GM21515 (cell line): ENCODE measurements around the gene CIPC.

Source experiments
- ATAC-seq: cut with Tn5 transposase; IDR thresholded peaks from one replicate; pipeline ENCODE4 v1.9.1; 2021; ENCODE audit not compliant: unreplicated experiment

The CIPC gene, protein sequence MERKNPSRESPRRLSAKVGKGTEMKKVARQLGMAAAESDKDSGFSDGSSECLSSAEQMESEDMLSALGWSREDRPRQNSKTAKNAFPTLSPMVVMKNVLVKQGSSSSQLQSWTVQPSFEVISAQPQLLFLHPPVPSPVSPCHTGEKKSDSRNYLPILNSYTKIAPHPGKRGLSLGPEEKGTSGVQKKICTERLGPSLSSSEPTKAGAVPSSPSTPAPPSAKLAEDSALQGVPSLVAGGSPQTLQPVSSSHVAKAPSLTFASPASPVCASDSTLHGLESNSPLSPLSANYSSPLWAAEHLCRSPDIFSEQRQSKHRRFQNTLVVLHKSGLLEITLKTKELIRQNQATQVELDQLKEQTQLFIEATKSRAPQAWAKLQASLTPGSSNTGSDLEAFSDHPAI

DNA sequence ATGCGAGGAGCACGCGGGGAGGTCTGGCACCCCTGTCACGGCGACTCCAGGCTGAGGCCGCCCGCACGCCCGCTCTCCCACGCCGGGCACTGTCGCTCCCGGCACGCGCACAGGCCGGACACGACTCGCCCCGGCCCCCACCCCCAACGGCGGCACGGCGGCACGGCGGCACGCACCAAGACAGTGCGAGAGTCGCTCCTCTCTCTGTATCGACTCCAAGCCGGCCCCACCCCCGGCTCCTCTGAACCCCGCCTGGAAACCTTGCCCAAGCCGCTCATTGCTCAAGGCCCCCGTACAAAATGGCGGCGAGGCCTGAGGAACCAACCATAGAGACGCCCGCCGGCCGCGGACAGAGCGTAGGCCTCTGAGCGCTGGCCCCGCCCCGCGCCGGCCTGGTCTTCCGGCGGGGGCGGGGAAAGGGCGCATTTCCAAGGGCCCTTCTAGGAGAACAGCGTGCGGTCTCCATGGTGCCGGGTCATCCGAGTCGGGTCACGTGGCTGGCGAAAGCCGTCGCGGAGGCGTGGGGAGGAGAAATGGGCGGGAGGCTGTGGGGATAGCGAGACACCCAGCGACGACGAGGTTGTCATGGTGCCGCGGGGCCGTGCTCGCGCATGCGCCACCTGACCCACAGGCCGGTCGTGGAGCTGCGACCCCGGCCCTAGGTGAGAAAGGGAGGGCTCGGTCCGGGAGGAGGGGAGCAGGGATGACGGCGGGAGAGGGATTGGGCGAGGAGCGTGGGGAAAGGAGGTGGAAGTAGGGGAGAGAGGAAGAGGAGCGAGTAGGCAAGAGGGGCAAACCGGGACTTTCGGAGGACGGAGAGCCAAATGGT is at the start of gene CIPC:
TSS of gene CIPC (plus strand) at position 559 of the 829 bp plus-strand sequence. CDS start 7,451 bp downstream, outside the sequence.
- ATAC-seq = peak; percentile 82

DNA sequence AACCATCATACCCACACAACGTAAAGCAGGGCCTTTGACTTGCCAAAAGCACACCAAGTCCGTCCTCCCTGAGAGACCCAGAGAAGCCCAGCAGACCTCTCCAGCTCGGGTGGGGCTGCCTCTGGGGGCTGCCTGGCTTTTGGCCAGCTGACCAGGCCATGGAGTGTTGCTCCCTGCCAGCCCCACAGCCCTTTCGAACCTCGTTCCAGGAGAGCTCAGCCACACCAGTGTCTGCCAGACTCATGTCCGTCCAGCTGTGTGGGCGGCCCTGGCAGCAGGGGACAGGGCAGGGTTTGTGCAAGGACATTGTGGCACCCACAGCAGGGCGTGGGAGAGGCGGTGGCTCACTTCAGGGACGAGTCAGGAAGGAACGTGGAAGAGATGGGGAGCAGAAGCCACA is 46.9 kb upstream of the CIPC start:
- no peak for ATAC-seq

- no peak for ATAC-seq
Measured at GRCh38 chr14:77052281-77053044, 45.6 kb upstream of the CIPC start.

DNA sequence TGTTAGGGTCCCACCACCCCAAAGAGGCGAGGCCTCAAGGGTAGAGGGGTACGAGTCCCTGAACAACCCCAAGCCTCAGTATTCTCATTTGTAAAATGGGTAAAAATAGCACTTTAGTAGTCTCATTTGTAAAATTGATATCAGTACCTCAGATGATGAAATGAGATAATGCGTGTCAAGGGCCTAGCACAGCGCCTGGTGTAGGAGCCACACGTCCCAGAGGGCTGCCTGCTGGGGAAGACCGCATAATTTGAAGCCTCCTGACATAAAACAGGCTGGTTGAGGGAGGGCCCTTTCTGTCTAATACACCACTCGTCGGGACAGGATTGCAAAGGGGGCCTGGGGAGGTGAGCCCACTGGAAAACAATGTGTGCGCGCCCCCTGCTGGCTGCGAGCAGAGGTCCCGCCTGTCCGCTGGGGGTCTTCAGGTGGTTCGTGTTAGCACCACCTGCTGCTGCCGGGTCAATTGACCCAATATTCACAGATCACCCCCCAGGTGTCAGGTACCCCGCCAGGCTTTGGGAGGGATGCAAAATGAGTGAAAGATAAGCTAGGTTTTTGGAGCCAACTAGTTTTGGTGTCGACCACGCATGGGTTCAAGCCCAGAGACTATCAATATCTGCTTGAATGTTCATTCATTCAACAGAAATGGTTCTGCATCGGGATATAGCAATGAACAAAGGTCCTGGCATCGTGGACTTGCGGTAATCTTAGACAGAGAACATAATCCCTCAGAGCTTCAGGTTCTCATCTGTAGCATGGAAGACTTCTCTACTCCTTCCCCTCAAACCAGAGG is 44.8 kb upstream of the CIPC start:
- ATAC-seq = no peak

GRCh38 chr14:77055306-77055705 is 42.8 kb upstream of the CIPC start:
- ATAC-seq = no peak

DNA sequence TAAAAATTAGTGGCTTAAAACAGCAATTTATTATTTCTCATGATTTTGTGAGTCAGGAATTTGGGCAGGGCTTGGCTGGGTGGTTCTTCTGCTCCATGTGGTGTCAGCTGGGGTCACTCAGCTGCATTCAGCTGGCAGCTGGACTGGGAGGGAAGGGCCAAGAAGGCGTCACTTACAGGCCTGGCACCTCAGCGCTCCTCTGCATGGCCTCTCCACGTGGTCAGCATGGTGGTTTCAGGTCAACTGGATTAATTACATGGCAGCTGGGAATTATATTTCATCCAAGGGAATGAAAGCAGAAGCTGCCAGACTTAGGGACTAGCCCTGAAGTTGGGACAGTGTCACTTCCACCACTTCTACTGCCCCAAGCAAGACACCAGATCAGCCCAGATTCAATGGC is 42.1 kb upstream of the CIPC start:
- ATAC-seq = no peak

DNA sequence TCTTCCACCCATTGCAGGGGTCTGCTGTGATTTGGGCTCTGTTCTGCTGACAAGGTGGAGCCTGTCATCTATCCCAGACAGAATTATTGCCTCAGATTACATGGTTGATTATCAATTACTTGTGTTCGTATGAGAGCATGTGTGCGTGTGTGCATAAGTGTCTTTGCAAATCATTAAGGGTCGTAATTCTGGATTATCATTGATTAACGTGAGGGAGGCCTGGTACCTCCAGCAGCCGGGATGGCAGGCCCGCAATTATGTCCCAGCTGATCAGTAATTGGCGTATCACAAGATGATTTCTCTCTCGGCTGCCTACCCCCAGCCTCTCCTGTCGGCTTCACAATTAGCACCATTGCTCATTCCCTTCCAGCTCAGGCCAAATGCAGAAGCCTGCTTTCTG is 39.9 kb upstream of the CIPC start:
- ATAC-seq = no peak

- ATAC-seq = no peak
Measured at GRCh38 chr14:77058785-77059184, 39.3 kb upstream of the CIPC start.

DNA sequence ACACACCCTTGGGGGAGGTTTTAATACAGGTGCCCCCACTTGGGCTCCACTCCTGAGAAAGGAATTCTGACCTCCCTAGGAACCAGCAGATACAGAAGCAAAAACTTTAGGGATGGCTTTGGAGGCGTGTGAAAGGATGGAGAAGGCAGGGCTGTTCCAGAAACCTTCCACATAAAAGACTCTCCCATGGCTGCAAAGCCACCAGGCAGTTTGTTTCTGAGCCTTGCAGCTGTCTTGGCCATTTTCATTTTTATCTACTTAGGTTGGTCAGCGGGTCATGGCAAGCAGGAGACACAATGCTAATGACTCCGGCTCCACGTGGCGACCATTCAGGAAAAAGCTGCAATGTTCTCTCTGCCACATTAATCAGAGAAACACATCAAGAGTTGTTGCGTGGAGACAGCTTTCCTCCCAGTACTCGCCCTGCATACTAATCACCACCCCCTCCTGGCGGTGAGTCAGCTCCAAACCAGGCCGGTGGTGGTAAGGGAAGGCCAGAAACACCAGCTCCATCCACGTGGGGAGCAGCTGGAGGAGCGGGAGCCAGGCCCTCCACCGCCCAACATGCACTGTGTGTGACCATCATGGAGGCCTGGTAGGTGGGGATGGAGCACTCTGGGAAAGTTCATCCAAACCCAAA is 38.7 kb upstream of the CIPC start:
- ATAC-seq = no peak

GRCh38 chr14:77061630-77062257 is 36.3 kb upstream of the CIPC start:
- no peak for ATAC-seq

DNA sequence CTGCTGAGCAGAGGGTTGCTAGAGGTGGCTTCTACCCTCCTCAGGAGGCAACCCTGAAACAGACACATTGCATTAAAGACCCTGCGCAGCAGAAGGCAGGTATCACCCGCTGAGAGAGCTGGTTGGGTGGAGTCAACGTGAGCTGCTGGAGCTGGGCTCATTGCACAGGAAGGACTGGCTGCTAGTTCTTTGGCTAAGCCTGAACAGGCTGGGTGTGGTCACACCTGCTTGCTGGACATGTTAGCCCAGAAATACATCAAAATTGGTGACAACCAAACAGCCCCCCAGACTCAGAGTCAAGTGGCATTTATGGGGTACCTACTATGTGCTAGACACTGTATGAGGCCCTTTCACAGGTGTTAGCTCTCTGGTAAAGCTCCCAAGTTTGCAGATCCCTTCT is 35.8 kb upstream of the CIPC start:
- ATAC-seq = no peak

DNA sequence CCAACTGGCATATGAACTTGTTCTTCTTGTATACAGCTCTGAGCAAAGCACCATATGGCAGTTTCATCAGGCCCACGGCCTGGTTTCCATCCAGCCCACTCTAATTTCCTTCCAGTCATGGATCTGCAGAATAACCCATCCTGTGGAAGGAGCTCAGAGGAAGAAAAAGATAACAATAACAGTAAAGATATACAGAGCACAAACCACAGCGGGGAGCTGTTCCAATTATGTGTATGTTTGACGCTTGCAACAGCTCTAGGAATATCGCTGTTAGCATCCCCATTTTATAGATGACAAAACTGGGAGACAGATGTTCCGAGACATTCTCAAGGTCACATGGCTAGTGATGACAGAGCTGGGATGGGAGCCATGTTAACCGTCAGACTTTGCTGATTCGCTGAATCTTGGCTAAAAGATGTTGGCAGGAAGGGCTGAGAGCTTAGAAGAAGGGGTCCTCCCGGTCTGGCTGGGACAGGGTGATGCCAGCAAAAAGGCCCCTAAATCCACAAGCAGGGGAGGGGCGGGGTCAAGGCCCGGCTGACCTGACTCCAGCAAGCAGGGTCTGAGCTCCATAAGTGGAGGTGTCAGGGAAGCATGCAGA is 34.4 kb upstream of the CIPC start:
- ATAC-seq = no peak

- no peak for ATAC-seq
Measured at GRCh38 chr14:77064521-77065178, 33.4 kb upstream of the CIPC start.

- no peak for ATAC-seq
Measured at GRCh38 chr14:77065851-77066577, 32.0 kb upstream of the CIPC start.

GRCh38 chr14:77066578-77067172 is 31.4 kb upstream of the CIPC start:
- no peak for ATAC-seq

DNA sequence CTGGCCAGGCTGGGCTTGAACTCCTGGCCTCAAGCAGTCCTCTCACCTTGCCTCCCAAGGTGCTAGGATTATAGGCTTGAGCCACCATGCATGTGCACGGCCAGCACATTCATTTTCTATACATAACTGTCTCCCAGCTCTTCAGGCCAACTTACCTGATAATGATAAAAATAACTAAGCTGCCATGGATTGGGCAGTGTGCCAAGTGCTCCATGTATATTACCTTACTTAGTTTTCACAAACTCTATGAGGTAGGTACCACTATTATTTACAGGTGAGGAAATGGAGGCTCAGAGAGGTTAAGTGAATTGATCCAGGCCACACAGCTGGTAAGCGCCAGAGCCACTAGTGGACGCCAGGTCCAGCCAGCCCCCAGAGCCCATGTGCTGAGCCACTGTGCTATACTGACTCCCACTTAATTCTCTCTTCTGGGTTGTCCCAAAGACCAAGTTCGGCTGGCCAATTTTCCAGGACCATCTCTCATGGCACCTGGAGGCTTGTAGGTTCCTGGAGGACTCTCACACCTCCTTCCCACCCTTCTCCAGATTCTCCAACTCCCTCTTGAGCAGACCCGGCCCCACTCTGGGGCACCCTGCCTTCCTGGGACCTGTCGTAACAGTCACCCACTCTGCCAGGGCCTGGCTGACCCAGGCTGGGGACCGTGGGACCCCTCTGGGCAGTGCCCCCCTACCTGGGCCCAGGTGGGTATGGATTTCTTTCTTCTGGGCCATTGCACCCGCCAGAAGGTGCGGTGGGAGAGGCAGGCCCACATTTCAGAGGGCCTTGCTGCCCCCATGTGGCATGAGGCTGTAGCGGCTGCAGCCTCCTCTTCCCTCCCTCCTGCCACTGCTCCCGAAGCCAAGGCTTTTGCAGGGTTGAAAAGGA is 30.2 kb upstream of the CIPC start:
- no peak for ATAC-seq
